Anterior cingulate cortex (tissue), 58 donors: ENCODE data around the gene DGCR8.

Source experiments
- DNase-seq, 58 donors: peaks; one replicate each; lab custom pipeline; 2025; lab: John Stamatoyannopoulos, UW

DGCR8 gene

GRCh38 chr22:20089226-20089976, 9.4 kb downstream of the DGCR8 start:
- DNase-seq = no peak

- DNase-seq = no peak
Observed at GRCh38 chr22:20089977-20090729, 10.1 kb downstream of the DGCR8 start.

GRCh38 chr22:20090730-20091240, 10.7 kb downstream of the DGCR8 start:
- no peak for DNase-seq

- no peak for DNase-seq
Observed at GRCh38 chr22:20091690-20092476, 11.8 kb downstream of the DGCR8 start.

- DNase-seq = no peak
Observed at GRCh38 chr22:20092477-20092854, 12.4 kb downstream of the DGCR8 start.

GRCh38 chr22:20093418-20094196, 13.6 kb downstream of the DGCR8 start:
- DNase-seq = peak in 42 of 58 donors; percentile 11 to 84 (median 51)

- no peak for DNase-seq
Observed at GRCh38 chr22:20094197-20094807, 14.3 kb downstream of the DGCR8 start.

- no peak for DNase-seq
Observed at GRCh38 chr22:20095521-20095920, 15.5 kb downstream of the DGCR8 start.

GRCh38 chr22:20096574-20097420, 16.8 kb downstream of the DGCR8 start:
- DNase-seq = no peak

GRCh38 chr22:20099099-20099711, 19.2 kb downstream of the DGCR8 start:
- no peak for DNase-seq

- no peak for DNase-seq
Observed at GRCh38 chr22:20101638-20102037, 21.6 kb downstream of the DGCR8 start.

- no peak for DNase-seq
Observed at GRCh38 chr22:20102203-20102780, 22.3 kb downstream of the DGCR8 start.

GRCh38 chr22:20105456-20106204, 25.6 kb downstream of the DGCR8 start:
- DNase-seq = no peak

- DNase-seq = peak in 6 of 58 donors; percentile 22 to 45 (median 33)
Observed at GRCh38 chr22:20106205-20106848, 26.3 kb downstream of the DGCR8 start.

GRCh38 chr22:20106849-20107237, 26.8 kb downstream of the DGCR8 start:
- no peak for DNase-seq

- DNase-seq = no peak
Observed at GRCh38 chr22:20107471-20107901, 27.4 kb downstream of the DGCR8 start.
